ENCODE results near the gene OSER1.
A peak's percentile ranks its signal among the peaks of the same experiment; 100 is the strongest.
"Not testable (repeated sequence)": the region's sequence is repeated elsewhere in the genome, so short reads cannot be mapped to it uniquely, and the experiment has no call there.

The OSER1 gene

GRCh38 chr20:44199877-44200276 is 10.7 kb downstream of the OSER1 start:
- DNase-seq, result no peak

GRCh38 chr20:44198872-44199271 is 11.7 kb downstream of the OSER1 start:
- no peak for DNase-seq

- no peak for DNase-seq
These were observed 14.3 kb downstream of the OSER1 start for GRCh38 chr20:44196271-44196670.

GRCh38 chr20:44195605-44196004 is 15.0 kb downstream of the OSER1 start:
- no peak for DNase-seq

GRCh38 chr20:44193801-44194200 is 16.8 kb downstream of the OSER1 start:
- DNase-seq, result no peak

- not testable (repeated sequence) for DNase-seq
These were observed 18.9 kb downstream of the OSER1 start for GRCh38 chr20:44191640-44192039.

- DNase-seq, result peak; percentile 31
These were observed 20.2 kb downstream of the OSER1 start for GRCh38 chr20:44190197-44190852.

- no peak for DNase-seq
These were observed 21.8 kb downstream of the OSER1 start for GRCh38 chr20:44188752-44189151.

GRCh38 chr20:44187772-44188709 is 22.5 kb downstream of the OSER1 start:
- no peak for DNase-seq

- no peak for DNase-seq
These were observed 23.4 kb downstream of the OSER1 start, which contains the start of gene JPH2 for GRCh38 chr20:44187054-44187771. TSS of gene JPH2 (minus strand) at chr20:44187188. CDS start at chr20:44186705, 483 bp downstream.

GRCh38 chr20:44186674-44187053 is 23.9 kb downstream of the OSER1 start:
- no peak for DNase-seq

- no peak for DNase-seq
These were observed 24.4 kb downstream of the OSER1 start for GRCh38 chr20:44186201-44186600.

- no peak for DNase-seq
These were observed 25.0 kb downstream of the OSER1 start for GRCh38 chr20:44185574-44185973.

GRCh38 chr20:44183282-44183681 is 27.3 kb downstream of the OSER1 start:
- no peak for DNase-seq

- no peak for DNase-seq
These were observed 27.7 kb downstream of the OSER1 start for GRCh38 chr20:44182863-44183262.

GRCh38 chr20:44182135-44182765 is 28.3 kb downstream of the OSER1 start:
- DNase-seq, result no peak

GRCh38 chr20:44181611-44182010 is 29.0 kb downstream of the OSER1 start:
- no peak for DNase-seq

- no peak for DNase-seq
These were observed 29.8 kb downstream of the OSER1 start for GRCh38 chr20:44180814-44181213.

- DNase-seq, result no peak
These were observed 33.6 kb downstream of the OSER1 start for GRCh38 chr20:44176833-44177534.

- DNase-seq, result no peak
These were observed 35.4 kb downstream of the OSER1 start for GRCh38 chr20:44174996-44175765.

GRCh38 chr20:44173846-44174245 is 36.7 kb downstream of the OSER1 start:
- no peak for DNase-seq
